Measurements from ENCODE around the gene CCT6B. TPM values are rescaled to one million over a fixed set of nuclear protein-coding genes. Genes with fewer than 3 reads are reported as not detected.
A peak's percentile ranks its signal among the peaks of the same experiment; 100 is the strongest.

The CCT6B gene
- total and polyA plus RNA-seq, 9 of the 15 experiments (the other 6 are each of a cell fraction or from before 2014, with no cell fraction given) = 0.25 to 0.91 (median 0.58) TPM

GRCh38 chr17:34980681-34981537, 19.6 kb upstream of the CCT6B start (continued):
- 0 out of 2 replicates have a peak, but pooled peaks have one; percentile 15 for TF ChIP-seq ZBTB40 (IDR thresholded peaks at IDR 0.05)
- no peak for TF ChIP-seq ZBTB40 (CRISPR knock-in tag; IDR thresholded peaks at IDR 0.05)
- peak; percentile 5; the same call in 1 of the 2 replicates for TF ChIP-seq SUPT5H (IDR thresholded peaks at IDR 0.05)
- TF ChIP-seq JUND (IDR thresholded peaks at IDR 0.05; ENCODE audit: borderline replicate concordance, low read depth, low read length) = 0 out of 2 replicates have a peak, but pooled peaks have one; percentile 2
- TF ChIP-seq JUND (tag; IDR thresholded peaks at IDR 0.05; ENCODE audit: borderline replicate concordance, low read depth, low read length) = no peak
- 0 out of 2 replicates have a peak, but pooled peaks have one; percentile 5 for TF ChIP-seq ARID4B (CRISPR knock-in tag; IDR thresholded peaks at IDR 0.05)
- TF ChIP-seq RNF219 (CRISPR knock-in tag; IDR thresholded peaks at IDR 0.05) = no peak
- peak in 1 of 2 experiments; percentile 56; a peak in 1 of 4 replicates for TF ChIP-seq MLLT1 (IDR thresholded peaks at IDR 0.05)
